ENCODE results near the gene ENGASE.

- TF ChIP-seq EZH2 (IDR thresholded peaks at IDR 0.05) (no peak), FOXP2 (optimal IDR thresholded peaks at IDR 0.05; ENCODE audit: control extremely low read depth, extremely low read length, insufficient read depth) (no peak), POLR2AphosphoS5 (IDR thresholded peaks at IDR 0.05; ENCODE audit: borderline replicate concordance, low read depth, low read length) (no peak)
Observed at GRCh38 chr17:79045842-79046196, 28.8 kb upstream of the ENGASE start.
